SU-DHL-6 (cell line): ENCODE results near the gene EPHB6.
A peak's percentile ranks its signal among the peaks of the same experiment; 100 is the strongest.

Experiments
- H2AFZ ChIP-seq: fragments of 200-600 bp; sonication (generic); 2 replicates; pipeline ENCODE4 v1.6.1; 2014; ENCODE audit warnings: low read depth, mild to moderate bottlenecking, moderate library complexity, mixed read lengths, antibody characterized with exemption, low read length; ENCODE audit not compliant: severe bottlenecking
- H3F3A ChIP-seq: fragments of 200-600 bp; shearing (Covaris generic); 2 replicates; pipeline ENCODE4 v1.6.0; 2016; ENCODE audit warnings: antibody characterized with exemption, mild to moderate bottlenecking; ENCODE audit not compliant: insufficient read depth
- H3K27ac ChIP-seq: fragments of 200-600 bp; sonication (generic); 2 replicates; pipeline ENCODE4 v1.5.1; 2016; ENCODE audit warnings: low read depth, mild to moderate bottlenecking, low read length, moderate library complexity, mixed read lengths
- H3K27me3 ChIP-seq: fragments of 200-600 bp; sonication (generic), shearing (Covaris generic); 2 replicates; pipeline ENCODE4 v1.6.0; 2014; ENCODE audit warnings: mild to moderate bottlenecking, low read length
- H3K36me3 ChIP-seq: fragments of 200-600 bp; sonication (generic); 2 replicates; pipeline ENCODE4 v1.6.1; 2014; ENCODE audit warnings: mild to moderate bottlenecking, low read length, mixed read lengths
- H3K4me2 ChIP-seq: fragments of 300-600, 200-600 bp; shearing (Covaris generic), sonication (generic); 2 replicates; pipeline ENCODE4 v1.6.0; 2014; ENCODE audit warnings: low read length, low read depth, mild to moderate bottlenecking; ENCODE audit not compliant: poor library complexity, severe bottlenecking
- H3K4me3 ChIP-seq: fragments of 200-600 bp; sonication (generic); 2 replicates; pipeline ENCODE4 v1.5.1; 2014; ENCODE audit warnings: antibody characterized with exemption, low read length, mild to moderate bottlenecking, mixed read lengths; ENCODE audit not compliant: insufficient read depth, poor library complexity, severe bottlenecking
- H3K79me2 ChIP-seq: fragments of 200-600 bp; sonication (generic); 2 replicates; pipeline ENCODE4 v1.6.1; 2014; ENCODE audit warnings: mild to moderate bottlenecking, low read length, moderate library complexity; ENCODE audit not compliant: insufficient read depth
- H3K9ac ChIP-seq: fragments of 200-600 bp; sonication (generic); 2 replicates; pipeline ENCODE4 v1.7.0; 2014; ENCODE audit warnings: mild to moderate bottlenecking, low read length
- H3K9me2 ChIP-seq: fragments of 200-600 bp; sonication (generic); replicated peaks from 2 replicates; pipeline ENCODE4 v1.6.1; 2014; ENCODE audit warnings: low read length; ENCODE audit not compliant: insufficient read depth
- H3K9me3 ChIP-seq: fragments of 200-600 bp; sonication (generic); 2 replicates; pipeline ENCODE4 v1.6.1; 2014; ENCODE audit warnings: low read length, mixed read lengths; ENCODE audit not compliant: insufficient read depth
- H4K20me1 ChIP-seq: fragments of 200-600 bp; sonication (generic); 2 replicates; pipeline ENCODE4 v1.6.1; 2014; ENCODE audit warnings: low read depth, mild to moderate bottlenecking, antibody characterized with exemption, low read length, moderate library complexity, mixed read lengths
- EZH2phosphoT487 ChIP-seq: fragments of 200-600 bp; sonication (generic), shearing (Covaris generic); conservative IDR thresholded peaks from 2 replicates; pipeline ENCODE4 v1.6.1; 2018; ENCODE audit warnings: mild to moderate bottlenecking, antibody characterized with exemption, low read length, moderate library complexity, mixed read lengths
- TF ChIP-seq, protein P1 (sequence below): fragments of 200-600 bp; sonication (generic); IDR thresholded peaks from one replicate; pipeline ENCODE4 v1.5.1; 2017; ENCODE audit warnings: antibody characterized with exemption, mild to moderate bottlenecking, low read length, moderate library complexity; ENCODE audit not compliant: insufficient read depth, poor library complexity, severe bottlenecking

Gene EPHB6

DNA sequence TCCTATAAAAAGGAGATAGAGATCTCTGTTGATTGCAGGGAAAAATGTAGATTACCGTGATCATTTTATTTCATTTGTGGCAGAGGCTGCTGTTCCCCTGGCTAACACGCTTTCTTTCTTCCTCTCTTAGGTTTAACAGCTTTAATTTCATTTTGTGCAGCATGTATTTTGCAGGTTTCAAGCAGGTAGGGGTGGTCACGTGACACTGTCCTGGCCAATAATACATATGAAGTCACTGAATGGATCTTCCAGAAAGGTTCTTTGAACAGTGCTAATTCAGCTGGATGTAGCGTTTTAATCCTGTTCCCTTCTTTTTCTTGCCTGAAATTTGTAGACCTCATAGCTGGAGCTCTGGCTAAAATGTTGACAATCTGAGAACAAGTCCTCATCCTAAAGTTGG lies 3.6 kb upstream of the EPHB6 start:
- Histone ChIP-seq H3K4me3 (no peak overlapping the region), H3K4me2 (no peak overlapping the region), H3K9ac (no peak overlapping the region), H4K20me1 (no peaks in the 10 kb centered on the region), H3K9me2 (no peaks in the 10 kb centered on the region), H3F3A (no peaks in the 10 kb centered on the region), H2AFZ (no peak overlapping the region), H3K36me3 (no peaks in the 10 kb centered on the region), H3K9me3 (no peaks in the 10 kb centered on the region), H3K27me3 (no peaks in the 10 kb centered on the region), H3K79me2 (no peaks in the 10 kb centered on the region), H3K27ac (no peak overlapping the region)
- no peak for TF ChIP-seq EZH2phosphoT487
- TF ChIP-seq, protein P1, sequence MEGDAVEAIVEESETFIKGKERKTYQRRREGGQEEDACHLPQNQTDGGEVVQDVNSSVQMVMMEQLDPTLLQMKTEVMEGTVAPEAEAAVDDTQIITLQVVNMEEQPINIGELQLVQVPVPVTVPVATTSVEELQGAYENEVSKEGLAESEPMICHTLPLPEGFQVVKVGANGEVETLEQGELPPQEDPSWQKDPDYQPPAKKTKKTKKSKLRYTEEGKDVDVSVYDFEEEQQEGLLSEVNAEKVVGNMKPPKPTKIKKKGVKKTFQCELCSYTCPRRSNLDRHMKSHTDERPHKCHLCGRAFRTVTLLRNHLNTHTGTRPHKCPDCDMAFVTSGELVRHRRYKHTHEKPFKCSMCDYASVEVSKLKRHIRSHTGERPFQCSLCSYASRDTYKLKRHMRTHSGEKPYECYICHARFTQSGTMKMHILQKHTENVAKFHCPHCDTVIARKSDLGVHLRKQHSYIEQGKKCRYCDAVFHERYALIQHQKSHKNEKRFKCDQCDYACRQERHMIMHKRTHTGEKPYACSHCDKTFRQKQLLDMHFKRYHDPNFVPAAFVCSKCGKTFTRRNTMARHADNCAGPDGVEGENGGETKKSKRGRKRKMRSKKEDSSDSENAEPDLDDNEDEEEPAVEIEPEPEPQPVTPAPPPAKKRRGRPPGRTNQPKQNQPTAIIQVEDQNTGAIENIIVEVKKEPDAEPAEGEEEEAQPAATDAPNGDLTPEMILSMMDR: no peak

DNA sequence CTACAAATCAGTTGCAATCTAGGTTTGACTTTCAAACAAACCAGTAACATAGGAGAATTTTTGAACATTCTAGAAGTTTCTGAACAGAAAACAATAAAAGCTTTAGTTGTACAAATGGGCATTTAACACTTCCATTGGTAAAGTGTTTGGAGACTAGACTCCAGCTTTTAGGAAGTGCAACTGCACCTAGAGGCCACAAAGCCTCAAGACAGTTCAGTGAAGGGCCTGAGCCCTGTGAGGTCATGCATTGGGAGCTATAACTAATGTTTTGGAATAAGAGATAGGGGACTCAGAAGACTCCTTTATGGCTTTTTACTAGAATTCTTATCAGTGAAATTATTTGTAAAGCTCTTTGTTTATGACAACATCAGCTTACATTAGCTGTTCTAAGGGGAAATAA lies 3.0 kb upstream of the EPHB6 start:
- Histone ChIP-seq H3K27me3 (no peaks in the 10 kb centered on the region), H3K36me3 (no peaks in the 10 kb centered on the region), H4K20me1 (no peaks in the 10 kb centered on the region), H3K79me2 (no peaks in the 10 kb centered on the region), H3K9me3 (no peaks in the 10 kb centered on the region), H2AFZ (no peak overlapping the region), H3K4me3 (no peak overlapping the region), H3K9me2 (no peaks in the 10 kb centered on the region), H3K9ac (no peak overlapping the region), H3F3A (no peaks in the 10 kb centered on the region), H3K27ac (no peak overlapping the region), H3K4me2 (no peak overlapping the region)
- TF ChIP-seq EZH2phosphoT487: no peak
- TF ChIP-seq, protein P1: no peak

DNA sequence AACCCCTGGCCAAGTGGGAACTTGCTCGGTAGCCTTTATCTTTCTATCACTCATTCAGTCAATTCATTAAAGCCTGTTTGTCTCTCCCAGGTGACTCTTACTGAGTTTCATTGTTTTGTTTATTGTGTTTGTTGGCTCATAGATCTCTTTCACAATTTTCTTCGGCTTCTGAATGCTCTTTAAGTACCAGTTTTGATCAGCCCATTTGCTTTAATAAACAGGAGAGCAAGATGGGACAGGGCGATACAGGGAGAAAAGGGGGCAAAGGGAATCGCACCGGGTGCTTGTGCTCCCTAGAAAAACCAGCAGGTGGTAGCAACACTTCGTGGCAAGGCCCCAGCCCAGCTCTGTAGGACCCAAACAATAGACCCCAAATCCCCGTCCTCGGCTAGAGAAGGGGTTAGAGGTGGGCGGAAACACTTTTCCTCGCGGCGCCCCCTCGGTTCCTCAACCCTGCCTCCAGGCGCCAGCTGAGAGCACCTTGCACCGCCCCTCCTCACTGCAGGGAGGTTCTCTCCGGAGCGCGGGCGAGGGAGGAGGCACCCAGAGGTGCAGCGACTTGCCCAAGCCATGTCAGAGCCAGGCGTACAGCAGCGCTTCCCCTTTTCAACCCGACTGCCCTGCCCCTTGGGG lies 1.0 kb upstream of the EPHB6 start:
- Histone ChIP-seq H3K27ac (peak overlapping the region; percentile 40; the same call in 1 of the 2 replicates), H3K9me3 (no peaks in the 10 kb centered on the region), H3K9me2 (no peaks in the 10 kb centered on the region), H4K20me1 (no peaks in the 10 kb centered on the region), H3K4me2 (peak overlapping the region; percentile 84), H3K4me3 (peak overlapping the region; percentile 66), H3F3A (no peaks in the 10 kb centered on the region), H3K36me3 (no peaks in the 10 kb centered on the region), H3K79me2 (no peaks in the 10 kb centered on the region), H3K27me3 (no peaks in the 10 kb centered on the region), H3K9ac (peak overlapping the region; percentile 65), H2AFZ (peak overlapping the region; percentile 83)
- TF ChIP-seq, protein P1: peak; percentile 82
- TF ChIP-seq EZH2phosphoT487: no peak
